GM19467 (cell line): ENCODE results near the gene RAB33A.
"Not testable (repeated sequence)": the region's sequence is repeated elsewhere in the genome, so short reads cannot be mapped to it uniquely, and the experiment has no call there.

Experiments
- ATAC-seq: cut with Tn5 transposase; IDR thresholded peaks from one replicate; pipeline ENCODE4 v1.9.1; 2021; ENCODE audit warnings: mild to moderate bottlenecking, moderate library complexity; ENCODE audit not compliant: unreplicated experiment

The RAB33A gene

GRCh38 chrX:130231184-130231583 lies 59.4 kb downstream of the RAB33A start:
- not testable (repeated sequence) for ATAC-seq
